Raji (cell line): ENCODE results near the gene PCDHGC5.

Experiments used
- POLR2A ChIP-seq: IDR thresholded peaks from 2 replicates; pipeline ENCODE4 v1.6.1; 2011; ENCODE audit warnings: low read depth, low read length, control low read depth; ENCODE audit not compliant: insufficient read depth

The PCDHGC5 gene

DNA sequence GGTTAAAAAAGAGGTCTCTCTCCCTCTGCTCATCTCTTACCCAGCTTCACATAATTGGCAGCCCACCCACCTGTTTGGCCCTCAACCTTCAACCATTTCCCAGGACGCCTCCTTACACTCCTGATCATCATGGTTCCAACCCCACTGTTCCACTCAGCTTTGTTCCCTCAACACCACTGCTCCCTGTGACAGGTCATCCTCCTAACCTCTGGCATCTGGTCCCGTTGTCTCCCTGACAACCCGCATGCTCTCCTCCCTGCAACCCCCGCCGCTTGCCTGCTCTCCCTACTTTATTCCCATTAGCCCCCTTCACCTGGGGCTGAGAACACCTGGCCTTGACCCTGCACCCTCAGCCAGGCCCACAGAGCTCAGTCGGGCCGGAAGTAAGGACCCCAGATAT is 12.9 kb downstream of the PCDHGC5 start:
- no peak for TF ChIP-seq POLR2A

DNA sequence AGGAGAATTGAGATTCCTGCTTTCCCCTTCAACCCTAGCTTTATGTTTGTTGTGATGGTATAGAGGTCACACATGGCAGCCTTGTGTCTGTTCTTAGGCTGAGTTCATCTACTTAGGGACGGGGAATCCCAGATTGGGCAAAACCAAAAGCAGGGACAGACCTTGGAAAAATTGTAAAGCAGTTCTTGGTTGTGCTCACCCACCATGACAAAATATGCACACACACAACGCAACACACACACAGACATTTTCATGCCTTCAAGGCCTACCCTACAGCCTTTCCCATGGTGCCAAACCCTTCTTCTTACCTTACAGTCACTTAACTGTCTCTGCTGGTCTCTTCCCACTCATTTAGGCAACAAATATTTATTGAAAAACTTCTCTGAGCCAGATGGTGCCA is 14.8 kb downstream of the PCDHGC5 start:
- no peak for TF ChIP-seq POLR2A

DNA sequence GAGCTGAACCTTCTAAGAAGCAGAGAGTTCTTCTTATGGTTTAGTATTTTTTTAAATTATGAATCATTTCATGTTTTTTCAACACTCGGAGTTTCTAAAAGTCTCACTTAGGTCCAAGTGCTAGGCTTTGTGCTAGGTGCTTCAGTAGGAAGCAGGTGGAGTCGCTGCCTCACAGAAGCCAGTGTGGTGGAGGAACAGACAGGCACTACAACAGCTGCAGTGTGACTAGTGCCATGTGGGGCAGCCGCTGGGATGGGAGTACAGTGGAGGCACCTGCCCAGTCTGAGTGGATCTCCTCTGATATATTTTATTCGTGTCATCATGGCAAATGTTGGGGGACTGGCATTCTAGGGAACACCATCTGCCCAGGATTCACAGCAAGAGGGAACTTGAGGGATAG is 15.3 kb downstream of the PCDHGC5 start:
- TF ChIP-seq POLR2A: no peak

DNA sequence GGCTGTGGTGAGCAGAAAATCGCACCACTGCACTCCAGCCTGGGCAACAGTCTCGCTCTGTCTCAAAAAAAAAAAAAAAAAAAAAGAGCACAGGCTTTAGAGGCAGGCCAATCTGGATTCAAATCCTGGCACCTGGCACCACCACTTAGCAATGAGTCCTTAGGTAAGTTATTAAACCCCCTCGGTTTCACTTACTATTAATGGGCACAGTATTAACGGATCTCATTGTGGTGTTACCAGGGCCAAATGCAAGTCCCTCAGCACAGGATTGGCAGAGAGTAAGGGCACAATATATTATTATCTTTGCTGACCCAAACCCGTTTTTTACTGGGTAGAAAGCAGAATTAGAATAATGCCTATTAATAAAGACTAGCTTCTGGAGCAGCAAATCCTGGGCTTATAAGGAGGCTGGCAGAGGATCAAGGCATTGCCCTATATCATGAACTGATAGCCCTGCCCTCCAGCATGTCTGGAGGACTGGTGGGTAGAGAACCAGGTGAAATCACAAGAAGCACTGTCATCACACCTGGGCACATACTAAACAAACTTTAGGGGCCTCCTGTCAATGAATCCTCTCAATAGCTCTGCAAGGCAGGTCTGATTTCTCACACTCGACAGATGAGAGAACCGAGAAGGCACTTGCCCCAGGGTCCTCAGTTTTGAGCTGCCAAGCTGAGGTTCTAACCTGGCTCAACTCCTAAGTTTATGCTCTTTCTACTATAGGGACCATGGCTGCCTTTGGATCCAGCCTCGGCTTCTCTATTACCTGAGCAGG is 17.7 kb downstream of the PCDHGC5 start:
- no peak for TF ChIP-seq POLR2A

DNA sequence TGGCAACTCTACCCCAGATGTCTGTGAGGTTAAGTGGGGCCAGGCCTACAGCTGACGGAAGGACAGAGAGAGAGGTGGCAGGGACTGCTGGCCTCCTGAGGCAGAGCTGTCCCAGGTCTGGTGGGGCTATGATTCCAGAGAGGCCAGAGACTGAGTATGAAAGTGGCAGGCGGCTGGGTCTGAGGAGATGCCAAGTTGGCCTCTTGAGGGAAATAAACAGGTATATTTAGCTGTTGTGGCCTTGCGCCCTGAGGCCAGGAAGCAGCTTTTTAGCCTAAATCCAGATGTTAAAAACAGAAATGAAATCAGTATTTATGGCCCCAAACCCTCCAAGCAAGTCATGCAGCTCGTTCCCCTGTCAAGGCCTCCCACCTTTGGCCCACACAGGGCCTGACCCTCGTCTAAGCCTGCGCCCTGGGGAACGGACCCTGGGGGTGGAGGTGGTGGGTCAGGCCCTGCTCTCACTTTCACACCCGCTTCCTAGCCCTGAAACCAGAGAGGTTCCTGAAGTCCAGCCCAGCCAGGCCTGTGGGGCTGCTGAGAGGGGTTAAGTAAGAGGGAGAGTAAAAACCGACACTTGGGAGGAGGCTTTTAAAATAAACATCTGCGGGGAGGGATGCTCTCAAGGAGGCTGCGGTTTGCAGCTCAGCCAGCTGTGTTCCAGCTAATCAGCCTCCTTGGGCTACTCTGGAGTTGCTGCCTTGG is 18.7 kb downstream of the PCDHGC5 start:
- TF ChIP-seq POLR2A: 0 out of 2 replicates have a peak, but pooled peaks have one; percentile 21

DNA sequence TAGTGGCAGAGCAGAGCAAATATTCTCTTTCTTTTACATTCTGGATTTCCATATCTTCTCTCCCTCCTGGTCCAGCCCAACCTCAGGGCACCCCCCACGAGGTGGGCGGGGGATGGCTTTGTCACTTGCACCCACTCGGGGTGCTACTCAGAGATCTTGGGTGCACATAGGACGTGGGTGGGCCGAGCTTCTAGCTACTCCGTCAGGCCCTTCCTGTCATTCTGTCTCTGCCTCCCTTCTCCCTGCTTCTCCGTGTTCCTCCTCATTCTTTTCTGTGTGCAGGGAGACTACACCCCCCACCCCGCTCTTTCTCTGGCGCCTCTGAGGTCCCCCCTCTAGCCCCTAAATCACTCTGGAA is 19.5 kb downstream of the PCDHGC5 start:
- TF ChIP-seq POLR2A: 0 out of 2 replicates have a peak, but pooled peaks have one; percentile 11

DNA sequence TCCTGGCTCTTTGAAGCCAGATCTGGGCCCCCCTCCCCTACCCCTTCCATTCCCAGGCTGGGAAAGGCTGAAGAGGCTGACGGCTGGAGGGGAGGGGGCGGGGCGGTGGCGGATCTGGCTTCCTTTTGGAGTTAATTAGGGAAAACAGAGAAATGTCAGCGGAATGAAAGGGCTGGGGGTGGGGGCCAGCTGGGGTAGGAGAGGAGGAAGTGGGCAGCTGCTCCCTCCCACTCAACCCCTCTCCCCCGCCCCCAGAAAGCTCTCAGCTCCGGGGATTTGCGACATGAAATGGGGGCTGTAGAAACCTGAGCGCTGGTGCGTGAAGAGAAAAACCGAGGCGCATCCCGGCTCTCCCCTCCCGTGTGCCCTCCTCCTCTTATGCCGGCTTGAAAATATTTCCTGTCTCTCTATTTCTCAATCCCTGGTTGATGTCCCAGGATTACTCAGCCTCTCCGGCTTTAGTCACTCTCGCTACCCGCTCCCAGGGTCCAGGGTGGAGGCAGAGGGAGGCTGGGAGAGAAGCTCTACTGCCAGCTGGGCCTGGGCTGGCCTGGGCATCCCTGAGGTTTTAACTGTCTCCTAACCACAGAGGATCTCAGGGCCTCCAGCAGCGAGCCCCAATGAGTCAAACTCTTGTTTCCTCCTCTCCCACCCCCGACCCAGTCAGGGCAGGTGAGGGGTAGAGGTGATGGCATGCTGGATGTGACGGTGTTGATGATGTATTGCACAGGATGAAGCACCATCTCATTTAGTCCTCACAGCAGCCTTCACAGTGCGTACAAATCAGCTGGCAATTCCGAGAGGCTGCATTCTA is 20.1 kb downstream of the PCDHGC5 start:
- TF ChIP-seq POLR2A: 0 out of 2 replicates have a peak, but pooled peaks have one; percentile 26

DNA sequence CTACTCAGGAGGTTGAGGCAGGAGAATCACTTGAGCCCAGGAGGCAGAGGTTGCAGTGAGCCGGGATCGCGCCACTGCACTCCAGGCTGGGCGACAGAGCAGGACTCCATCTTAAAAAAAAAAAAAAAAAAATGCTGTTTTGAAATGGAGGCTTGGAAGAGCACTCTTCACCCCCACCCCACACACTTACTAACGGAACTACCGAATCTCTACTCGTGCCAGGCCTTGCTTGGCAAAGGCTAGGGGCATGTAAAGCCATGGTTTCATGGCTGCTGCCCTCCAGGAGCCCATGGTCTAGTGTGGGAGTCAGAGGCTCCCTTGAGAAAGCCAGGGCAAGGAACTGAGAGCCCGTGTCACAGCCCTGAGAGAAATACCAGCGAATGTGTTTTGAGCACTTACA is 21.3 kb downstream of the PCDHGC5 start:
- TF ChIP-seq POLR2A: no peak; the same call in 1 of the 2 replicates

DNA sequence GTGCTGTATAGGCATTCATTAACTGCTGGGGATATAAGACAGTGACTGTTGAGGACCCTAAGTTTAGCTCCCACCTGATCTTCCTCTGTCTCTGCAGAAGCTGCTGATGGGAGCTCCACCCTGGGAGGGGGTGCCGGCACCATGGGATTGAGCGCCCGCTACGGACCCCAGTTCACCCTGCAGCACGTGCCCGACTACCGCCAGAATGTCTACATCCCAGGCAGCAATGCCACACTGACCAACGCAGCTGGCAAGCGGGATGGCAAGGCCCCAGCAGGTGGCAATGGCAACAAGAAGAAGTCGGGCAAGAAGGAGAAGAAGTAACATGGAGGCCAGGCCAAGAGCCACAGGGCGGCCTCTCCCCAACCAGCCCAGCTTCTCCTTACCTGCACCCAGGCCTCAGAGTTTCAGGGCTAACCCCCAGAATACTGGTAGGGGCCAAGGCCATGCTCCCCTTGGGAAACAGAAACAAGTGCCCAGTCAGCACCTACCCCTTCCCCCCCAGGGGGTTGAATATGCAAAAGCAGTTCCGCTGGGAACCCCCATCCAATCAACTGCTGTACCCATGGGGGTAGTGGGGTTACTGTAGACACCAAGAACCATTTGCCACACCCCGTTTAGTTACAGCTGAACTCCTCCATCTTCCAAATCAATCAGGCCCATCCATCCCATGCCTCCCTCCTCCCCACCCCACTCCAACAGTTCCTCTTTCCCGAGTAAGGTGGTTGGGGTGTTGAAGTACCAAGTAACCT is 22.1 kb downstream of the PCDHGC5 start:
- TF ChIP-seq POLR2A: peak; percentile 74

DNA sequence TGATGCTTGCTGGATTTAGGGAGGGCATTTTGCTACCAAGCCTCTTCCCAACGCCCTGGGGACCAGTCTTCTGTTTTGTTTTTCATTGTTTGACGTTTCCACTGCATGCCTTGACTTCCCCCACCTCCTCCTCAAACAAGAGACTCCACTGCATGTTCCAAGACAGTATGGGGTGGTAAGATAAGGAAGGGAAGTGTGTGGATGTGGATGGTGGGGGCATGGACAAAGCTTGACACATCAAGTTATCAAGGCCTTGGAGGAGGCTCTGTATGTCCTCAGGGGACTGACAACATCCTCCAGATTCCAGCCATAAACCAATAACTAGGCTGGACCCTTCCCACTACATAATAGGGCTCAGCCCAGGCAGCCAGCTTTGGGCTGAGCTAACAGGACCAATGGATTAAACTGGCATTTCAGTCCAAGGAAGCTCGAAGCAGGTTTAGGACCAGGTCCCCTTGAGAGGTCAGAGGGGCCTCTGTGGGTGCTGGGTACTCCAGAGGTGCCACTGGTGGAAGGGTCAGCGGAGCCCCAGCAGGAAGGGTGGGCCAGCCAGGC is 23.0 kb downstream of the PCDHGC5 start:
- TF ChIP-seq POLR2A: no peak

DNA sequence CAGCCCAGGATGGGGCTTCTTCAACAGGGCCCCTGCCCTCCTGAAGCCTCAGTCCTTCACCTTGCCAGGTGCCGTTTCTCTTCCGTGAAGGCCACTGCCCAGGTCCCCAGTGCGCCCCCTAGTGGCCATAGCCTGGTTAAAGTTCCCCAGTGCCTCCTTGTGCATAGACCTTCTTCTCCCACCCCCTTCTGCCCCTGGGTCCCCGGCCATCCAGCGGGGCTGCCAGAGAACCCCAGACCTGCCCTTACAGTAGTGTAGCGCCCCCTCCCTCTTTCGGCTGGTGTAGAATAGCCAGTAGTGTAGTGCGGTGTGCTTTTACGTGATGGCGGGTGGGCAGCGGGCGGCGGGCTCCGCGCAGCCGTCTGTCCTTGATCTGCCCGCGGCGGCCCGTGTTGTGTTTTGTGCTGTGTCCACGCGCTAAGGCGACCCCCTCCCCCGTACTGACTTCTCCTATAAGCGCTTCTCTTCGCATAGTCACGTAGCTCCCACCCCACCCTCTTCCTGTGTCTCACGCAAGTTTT is 23.6 kb downstream of the PCDHGC5 start:
- 0 out of 2 replicates have a peak, but pooled peaks have one; percentile 30 for TF ChIP-seq POLR2A

DNA sequence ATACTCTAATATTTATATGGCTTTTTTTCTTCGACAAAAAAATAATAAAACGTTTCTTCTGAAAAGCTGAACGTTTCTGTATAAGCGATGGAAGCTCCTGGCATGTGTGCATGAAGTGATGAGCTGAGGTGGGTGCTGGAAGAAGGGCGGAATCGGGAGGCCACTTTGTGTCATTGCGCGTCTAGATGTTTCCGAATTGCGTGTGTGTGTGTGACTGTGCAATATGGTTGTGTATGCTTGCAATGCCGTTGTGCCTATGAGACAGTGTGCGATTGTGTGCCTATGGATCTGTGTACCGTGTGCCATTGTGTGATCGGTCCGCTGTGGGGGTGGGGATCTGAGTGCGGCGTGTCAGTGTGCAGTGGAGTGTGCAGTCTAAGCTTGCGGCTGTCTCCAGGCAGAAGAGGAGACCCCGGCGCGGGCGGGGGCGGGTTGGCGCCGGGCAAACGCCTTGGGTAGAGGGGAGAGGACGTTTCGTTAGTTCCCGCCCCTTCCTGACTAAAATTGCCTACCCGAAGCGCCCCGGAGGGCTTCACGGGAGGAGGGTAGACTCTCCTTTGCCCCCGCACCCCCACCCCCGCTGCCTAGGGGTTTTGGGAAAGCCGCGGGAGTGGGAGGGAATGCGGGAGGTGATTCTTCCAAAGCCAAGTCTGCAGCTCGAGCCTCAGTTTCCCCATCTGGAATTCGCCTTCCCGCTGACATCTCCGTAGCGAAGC is 24.2 kb downstream of the PCDHGC5 start:
- TF ChIP-seq POLR2A: peak; percentile 48

DNA sequence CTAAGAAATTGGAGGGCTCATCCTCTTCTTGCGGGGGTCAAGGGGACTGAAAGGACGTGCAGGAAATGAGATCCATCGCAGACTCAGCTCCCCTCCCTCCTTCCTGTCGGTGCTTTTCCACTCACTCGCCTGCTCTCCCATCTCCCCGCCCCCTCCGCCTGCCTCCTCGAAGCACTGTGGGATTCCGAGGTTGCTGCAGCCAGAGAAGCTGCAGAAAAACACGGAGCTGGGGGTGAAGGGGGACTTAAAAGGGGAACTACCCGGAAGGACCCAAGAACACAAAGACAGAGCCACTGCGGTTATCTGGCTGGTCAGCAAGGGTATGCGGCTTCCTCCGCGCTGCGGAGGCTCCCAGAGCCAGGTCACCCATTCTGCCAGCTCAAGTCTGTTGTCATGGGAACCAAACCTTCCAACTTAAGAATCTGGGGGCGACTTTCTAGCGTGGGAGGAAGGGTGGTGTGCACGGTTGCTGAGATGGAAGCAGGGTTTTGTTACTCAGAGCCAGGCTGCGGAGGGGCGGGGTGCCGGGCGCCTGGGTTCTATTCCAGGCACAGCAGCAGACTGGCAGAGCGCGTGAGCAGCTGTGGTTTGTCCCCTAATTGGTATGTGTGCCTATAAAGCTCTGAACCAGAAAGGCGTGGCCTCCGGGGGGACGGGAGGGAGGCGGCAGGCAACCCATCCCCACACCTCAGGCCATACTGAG is 24.9 kb downstream of the PCDHGC5 start:
- TF ChIP-seq POLR2A: peak; percentile 68
